SK-N-SH (cell line): ENCODE results near the gene OR6A2. TPM values are rescaled to one million over a fixed set of nuclear protein-coding genes. Genes with fewer than 3 reads are reported as not detected.

ENCODE experiments used
- CTCF ChIA-PET: fragments of 300-600, 350-600 bp; formaldehyde crosslinking; extraction: SDS; loops from one replicate; lab custom pipeline; 2021; lab: Yijun Ruan, JAX
- POLR2A ChIA-PET: fragments of 350-600 bp; sonication (Branson Sonifier 250); formaldehyde crosslinking; extraction: SDS; loops from one replicate; lab custom pipeline; 2020; ENCODE audit warnings: antibody characterized with exemption, inconsistent platforms; lab: Yijun Ruan, JAX
- DNase-seq: peaks from one replicate; pipeline ENCODE4 v3.0.0; 2012
- H2AFZ ChIP-seq: fragments of 200-600 bp; sonication (generic); 2 replicates; pipeline ENCODE4 v1.8.1; 2016; ENCODE audit warnings: antibody characterized with exemption, mild to moderate bottlenecking, low read depth
- H3F3A ChIP-seq: fragments of 200-600 bp; sonication (generic); replicated peaks from 2 replicates; pipeline ENCODE3; 2016; ENCODE audit warnings: antibody characterized with exemption, mild to moderate bottlenecking; ENCODE audit not compliant: insufficient read depth
- H3K27ac ChIP-seq, 2 experiments: fragments of 200-500 bp in 1 of 2; fragments of 200-600 bp in 1 of 2; sonication (Bioruptor generic) in 1 of 2; sonication (generic), shearing (Covaris generic) in 1 of 2; 2 replicates each; pipeline versions ENCODE4 v1.5.1 to v1.6.1; 2014 to 2016; ENCODE audit warnings: low read depth in 2 of 2, inconsistent platforms in 1 of 2, low read length in 1 of 2, mild to moderate bottlenecking in 1 of 2, mixed read lengths in 1 of 2
- H3K27me3 ChIP-seq: fragments of 200-600 bp; sonication (generic), shearing (Covaris generic); 2 replicates; pipeline ENCODE4 v1.6.1; 2016; ENCODE audit warnings: mixed run types; ENCODE audit not compliant: insufficient read depth
- H3K36me3 ChIP-seq, 2 experiments: fragments of 200-500 bp in 1 of 2; fragments of 200-600 bp in 1 of 2; sonication (Bioruptor generic) in 1 of 2; sonication (generic) in 1 of 2; replicated peaks in 1 of 2; 2 replicates each; pipeline versions ENCODE3 to v1.5.1; 2014 to 2016; ENCODE audit warnings: low read length in 1 of 2, mild to moderate bottlenecking in 1 of 2; ENCODE audit not compliant: insufficient read depth in 2 of 2, control insufficient read depth in 1 of 2
- H3K4me1 ChIP-seq, 2 experiments: fragments of 200-500 bp in 1 of 2; fragments of 200-600 bp in 1 of 2; sonication (Bioruptor generic) in 1 of 2; sonication (generic), shearing (Covaris generic) in 1 of 2; 2 replicates each; pipeline versions ENCODE4 v1.5.1 to v1.6.1; 2014 to 2016; ENCODE audit warnings: low read depth in 1 of 2, low read length in 1 of 2, mixed run types in 1 of 2; ENCODE audit not compliant: insufficient read depth in 2 of 2, control insufficient read depth in 1 of 2
- H3K4me2 ChIP-seq: fragments of 200-600 bp; sonication (generic), shearing (Covaris generic); 2 replicates; pipeline ENCODE4 v1.6.1; 2017; ENCODE audit warnings: mixed run types
- H3K4me3 ChIP-seq, 2 experiments: fragments of 200-500 bp in 1 of 2; fragments of 200-600 bp in 1 of 2; sonication (Bioruptor generic) in 1 of 2; sonication (generic), shearing (Covaris generic) in 1 of 2; 2 replicates each; pipeline versions ENCODE4 v1.5.1 to v1.8.1; 2014 to 2016; ENCODE audit warnings: low read depth in 2 of 2, inconsistent platforms in 1 of 2, low read length in 1 of 2, mild to moderate bottlenecking in 1 of 2, mixed read lengths in 1 of 2, moderate library complexity in 1 of 2
- H3K79me2 ChIP-seq: fragments of 200-600 bp; sonication (generic); 2 replicates; pipeline ENCODE4 v1.8.1; 2017; ENCODE audit warnings: mild to moderate bottlenecking; ENCODE audit not compliant: insufficient read depth
- H3K9ac ChIP-seq: fragments of 200-600 bp; sonication (generic); 2 replicates; pipeline ENCODE4 v1.6.1; 2017; ENCODE audit warnings: mixed run types
- H3K9me2 ChIP-seq: fragments of 200-600 bp; sonication (generic); 2 replicates; pipeline ENCODE4 v1.6.1; 2017; ENCODE audit warnings: mixed run types
- H3K9me3 ChIP-seq: fragments of 200-600 bp; sonication (generic); 2 replicates; pipeline ENCODE4 v1.6.1; 2017; ENCODE audit warnings: mixed run types, mild to moderate bottlenecking, moderate library complexity
- H4K20me1 ChIP-seq: fragments of 200-600 bp; sonication (generic); 2 replicates; pipeline ENCODE4 v1.6.1; 2017; ENCODE audit warnings: mild to moderate bottlenecking, mixed run types; ENCODE audit not compliant: insufficient read depth
- ELF1 ChIP-seq: IDR thresholded peaks from 2 replicates; pipeline ENCODE4 v1.4.0; 2012
- FOXJ3 ChIP-seq: sonication (generic); formaldehyde crosslinking; IDR thresholded peaks from 2 replicates; pipeline ENCODE4 v1.5.1; 2020; ENCODE audit warnings: mild to moderate bottlenecking, missing genetic modification reagents
- FOXM1 ChIP-seq: IDR thresholded peaks from 2 replicates; pipeline ENCODE4 v1.4.0; 2012; ENCODE audit warnings: low read depth, mild to moderate bottlenecking
- IRF3 ChIP-seq: fragments of 150-350 bp; IDR thresholded peaks from 2 replicates; pipeline ENCODE4 v1.6.1; 2016; ENCODE audit warnings: mild to moderate bottlenecking, low read depth, low read length
- JUND ChIP-seq: IDR thresholded peaks from 2 replicates; pipeline ENCODE4 v1.4.0; 2012
- MAX ChIP-seq: IDR thresholded peaks from 2 replicates; pipeline ENCODE4 v1.4.0; 2012; ENCODE audit warnings: low read depth
- NFIC ChIP-seq: IDR thresholded peaks from 2 replicates; pipeline ENCODE4 v1.4.0; 2012; ENCODE audit warnings: borderline replicate concordance
- NRF1 ChIP-seq: IDR thresholded peaks from 2 replicates; pipeline ENCODE4 v1.6.1; 2012; ENCODE audit warnings: low read depth, mild to moderate bottlenecking, low read length
- PBX3 ChIP-seq: IDR thresholded peaks from 2 replicates; pipeline ENCODE4; 2012
- RAD21 ChIP-seq: IDR thresholded peaks from 2 replicates; pipeline ENCODE4 v1.6.1; 2012; ENCODE audit warnings: mild to moderate bottlenecking, low read length
- RFX5 ChIP-seq: IDR thresholded peaks from 2 replicates; pipeline ENCODE4 v1.6.1; 2012; ENCODE audit warnings: mild to moderate bottlenecking, improper control_type of control experiment, low read length
- RXRA ChIP-seq: IDR thresholded peaks from 2 replicates; pipeline ENCODE4 v1.4.0; 2012; ENCODE audit warnings: low read depth, mild to moderate bottlenecking, borderline replicate concordance
- SIN3A ChIP-seq: IDR thresholded peaks from 2 replicates; pipeline ENCODE4 v1.6.1; 2012; ENCODE audit warnings: low read depth, mild to moderate bottlenecking, low read length, moderate library complexity, borderline replicate concordance
- SMC3 ChIP-seq: IDR thresholded peaks from 2 replicates; pipeline ENCODE4 v1.6.1; 2012; ENCODE audit warnings: low read depth, low read length, improper control_type of control experiment
- YY1 ChIP-seq: IDR thresholded peaks from 2 replicates; pipeline ENCODE4 v1.4.0; 2012; ENCODE audit warnings: low read depth, mild to moderate bottlenecking
- whole genome bisulfite sequencing: methylation state at CpG from one replicate; pipeline ENCODE4 v1.1.6; 2017; ENCODE audit warnings: low lambda C conversion rate; 5-methylcytosine and 5-hydroxymethylcytosine counted together
- polyA plus RNA-seq, 3 experiments: library from polyadenylated mRNA; depleted of rRNA; stranded (reverse); fragments of >200 nt; gene quantifications; 2 replicates each; pipeline ENCODE4 v1.2.3, GENCODE V29; 2012

The OR6A2 gene
- polyA plus RNA-seq, 1 of the 3 experiments (the other 2 are of a cell fraction): not detected

GRCh38 chr11:6746626-6747025, 52.9 kb downstream of the OR6A2 start:
- no peak for DNase-seq
- peaks cover 24% of the 10 kb centered on the region for H3K27me3 ChIP-seq
- WGBS: 0% methylated on average over 1 of the region's 1 CpG
- no peak overlapping the region for H3K4me3 ChIP-seq
- H3K9ac ChIP-seq: no peak overlapping the region
- no peaks in the 10 kb centered on the region for H3K79me2 ChIP-seq
- no peak overlapping the region for H3K27ac ChIP-seq
- no peaks in the 10 kb centered on the region for H3K9me3 ChIP-seq
- H3K9me2 ChIP-seq: no peaks in the 10 kb centered on the region
- no peaks in the 10 kb centered on the region for H3K36me3 ChIP-seq
- H3F3A ChIP-seq: no peaks in the 10 kb centered on the region
- H4K20me1 ChIP-seq: no peaks in the 10 kb centered on the region
- H3K4me1 ChIP-seq: no peaks in the 10 kb centered on the region
- TF ChIP-seq JUND (no peak), RFX5 (no peak), FOXJ3 (no peak), RXRA (no peak), SMC3 (no peak), SIN3A (no peak)
- POLR2A ChIA-PET: no interaction called here
- CTCF ChIA-PET: interaction anchor here (1.0 to 6.3 kb wide), 3 partner anchors 9 to 18 kb away, joined by 4 to 63 read pairs (median 9); no protein-coding TSS in a partner anchor
- no peak overlapping the region for H2AFZ ChIP-seq
- no peak overlapping the region for H3K4me2 ChIP-seq

GRCh38 chr11:6746086-6746618, 53.3 kb downstream of the OR6A2 start:
- Histone ChIP-seq H3K4me3 (no peak overlapping the region), H3K9me2 (no peaks in the 10 kb centered on the region), H3K9ac (no peak overlapping the region), H3K9me3 (no peaks in the 10 kb centered on the region), H3K79me2 (no peaks in the 10 kb centered on the region), H3K36me3 (no peaks in the 10 kb centered on the region), H3K27ac (no peak overlapping the region), H2AFZ (no peak overlapping the region), H4K20me1 (no peaks in the 10 kb centered on the region), H3K27me3 (peaks cover 24% of the 10 kb centered on the region), H3F3A (no peaks in the 10 kb centered on the region), H3K4me1 (no peaks in the 10 kb centered on the region), H3K4me2 (no peak overlapping the region)
- 3% methylated on average over 5 of the region's 5 CpGs for WGBS
- TF ChIP-seq FOXM1 (no peak), RAD21 (no peak), SMC3 (no peak), YY1 (no peak), PBX3 (no peak), IRF3 (no peak), ELF1 (no peak), NFIC (no peak), NRF1 (no peak), JUND (no peak), MAX (no peak)
- CTCF ChIA-PET: interaction anchor here (0.7 to 6.3 kb wide), 4 partner anchors 8 to 367 kb away, joined by 3 to 63 read pairs (median 6); no protein-coding TSS in a partner anchor
- no peak for DNase-seq
- POLR2A ChIA-PET: no interaction called here
